ENCODE results near the gene MPC2. TPM values are rescaled to one million over a fixed set of nuclear protein-coding genes. Genes with fewer than 3 reads are reported as not detected.

MPC2 gene
- total RNA-seq, 4 donors from 2014 or later, result 88.2 to 140 (median 100.0) TPM

GRCh38 chr1:167911413-167911812, 25.5 kb downstream of the MPC2 start:
- no peak for DNase-seq
- H3K27me3 ChIP-seq, result no peaks in the 10 kb centered on the region
- H3K9me3 ChIP-seq, result no peaks in the 10 kb centered on the region
- TF ChIP-seq POLR2A (IDR thresholded peaks at IDR 0.05) (no peak), CTCF (IDR thresholded peaks at IDR 0.05 in 4 of 5, conservative IDR thresholded peaks at IDR 0.05 in 1 of 5) (no peak)
- H3K27ac ChIP-seq, result no peak overlapping the region
- no peak for ATAC-seq
- intact Hi-C loops (cut with DNase I; ENCODE audit: low total_unique reads), result no loop called here
- no peak overlapping the region for H3K4me3 ChIP-seq
- in situ Hi-C loops (cut with MboI; ENCODE audit: low sequenced_read_pairs in 4 of 4), result no loop called here
- peaks cover 0 to 3% of the 10 kb centered on the region in 2 donors for H3K4me1 ChIP-seq
- peaks cover 0 to 1% of the 10 kb centered on the region in 2 donors for H3K36me3 ChIP-seq

- no peak overlapping the region for H3K27ac ChIP-seq
- in situ Hi-C loops (cut with MboI; ENCODE audit: low sequenced_read_pairs in 4 of 4) (no loop called here), intact Hi-C loops (cut with DNase I; ENCODE audit: low total_unique reads) (no loop called here)
- no peak overlapping the region for H3K4me3 ChIP-seq
- no peak for DNase-seq
- TF ChIP-seq CTCF (IDR thresholded peaks at IDR 0.05 in 4 of 5, conservative IDR thresholded peaks at IDR 0.05 in 1 of 5) (no peak), POLR2A (IDR thresholded peaks at IDR 0.05) (no peak)
- peak in 1 of 2 donors; percentile 41 for ATAC-seq
- H3K9me3 ChIP-seq, result no peaks in the 10 kb centered on the region
- H3K27me3 ChIP-seq, result no peaks in the 10 kb centered on the region
- no peaks in the 10 kb centered on the region for H3K36me3 ChIP-seq
- peaks cover 0 to 3% of the 10 kb centered on the region in 2 donors for H3K4me1 ChIP-seq
These were observed 26.3 kb downstream of the MPC2 start for GRCh38 chr1:167910530-167910929.

- Histone ChIP-seq H3K27me3 (no peaks in the 10 kb centered on the region), H3K27ac (no peak overlapping the region), H3K9me3 (no peaks in the 10 kb centered on the region), H3K4me3 (no peak overlapping the region), H3K36me3 (no peaks in the 10 kb centered on the region), H3K4me1 (peaks cover 0 to 3% of the 10 kb centered on the region in 2 donors)
- DNase-seq, result no peak
- intact Hi-C loops (cut with DNase I; ENCODE audit: low total_unique reads) (no loop called here), in situ Hi-C loops (cut with MboI; ENCODE audit: low sequenced_read_pairs in 4 of 4) (no loop called here)
- ATAC-seq, result no peak
- TF ChIP-seq CTCF (IDR thresholded peaks at IDR 0.05 in 4 of 5, conservative IDR thresholded peaks at IDR 0.05 in 1 of 5) (no peak), POLR2A (IDR thresholded peaks at IDR 0.05) (no peak)
These were observed 27.1 kb downstream of the MPC2 start for GRCh38 chr1:167909691-167910180.

- ATAC-seq (no peak), DNase-seq (no peak)
- no peak overlapping the region for H3K4me3 ChIP-seq
- no peaks in the 10 kb centered on the region for H3K9me3 ChIP-seq
- no peak for TF ChIP-seq CTCF (IDR thresholded peaks at IDR 0.05 in 4 of 5, conservative IDR thresholded peaks at IDR 0.05 in 1 of 5)
- TF ChIP-seq POLR2A (IDR thresholded peaks at IDR 0.05), result no peak
- intact Hi-C loops (cut with DNase I; ENCODE audit: low total_unique reads), result no loop called here
- H3K27me3 ChIP-seq, result no peaks in the 10 kb centered on the region
- no peaks in the 10 kb centered on the region for H3K36me3 ChIP-seq
- no peak overlapping the region for H3K27ac ChIP-seq
- in situ Hi-C loops (cut with MboI; ENCODE audit: low sequenced_read_pairs in 4 of 4), result no loop called here
- no peaks in the 10 kb centered on the region for H3K4me1 ChIP-seq
These were observed 31.2 kb downstream of the MPC2 start for GRCh38 chr1:167905671-167906070.

- no peak overlapping the region for H3K27ac ChIP-seq
- TF ChIP-seq POLR2A (IDR thresholded peaks at IDR 0.05) (no peak), CTCF (IDR thresholded peaks at IDR 0.05 in 4 of 5, conservative IDR thresholded peaks at IDR 0.05 in 1 of 5) (no peak)
- ATAC-seq (no peak), DNase-seq (no peak)
- in situ Hi-C loops (cut with MboI; ENCODE audit: low sequenced_read_pairs in 4 of 4) (no loop called here), intact Hi-C loops (cut with DNase I; ENCODE audit: low total_unique reads) (no loop called here)
- no peaks in the 10 kb centered on the region for H3K27me3 ChIP-seq
- H3K36me3 ChIP-seq, result no peaks in the 10 kb centered on the region
- H3K4me1 ChIP-seq, result no peaks in the 10 kb centered on the region
- H3K9me3 ChIP-seq, result no peaks in the 10 kb centered on the region
- H3K4me3 ChIP-seq, result no peak overlapping the region
These were observed 31.7 kb downstream of the MPC2 start for GRCh38 chr1:167905182-167905581.

All from gastrocnemius medialis (tissue), 4 donors.